Stimulated activated CD4-positive, alpha-beta T cell treated with anti-CD3 and anti-CD28 coated beads, Interleukin-1b, Interleukin-23, amount 100 ng/mL, for 4 hours (primary cell): Measurements from ENCODE around the gene TMEM38B.
"Not testable (repeated sequence)": the region's sequence is repeated elsewhere in the genome, so short reads cannot be mapped to it uniquely, and the experiment has no call there.

Experiments
- DNase-seq, 2 donors: peaks; one replicate each; pipeline ENCODE4 v3.0.0-alpha.2; 2020; ENCODE audit warnings: low read depth in 2 of 2

TMEM38B gene

DNA sequence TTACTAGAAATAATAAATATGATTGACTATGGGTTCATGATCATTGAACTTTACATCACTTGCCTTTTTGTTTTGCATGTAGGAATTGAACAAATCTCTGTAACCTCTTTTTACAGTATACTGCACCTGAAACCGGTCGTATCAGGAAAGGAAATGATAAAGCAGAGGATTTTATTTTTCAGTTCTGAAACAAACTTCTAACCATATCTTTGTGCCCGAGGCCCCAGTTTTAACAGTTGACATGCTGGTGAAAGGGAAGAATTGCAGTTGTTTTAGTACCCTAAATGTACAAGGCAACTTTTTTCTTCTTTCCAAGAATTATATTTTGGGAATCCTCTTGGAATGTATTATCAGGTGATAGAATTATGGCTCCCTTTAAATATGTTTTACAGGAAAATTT lies 27.8 kb downstream of the TMEM38B start:
- DNase-seq: no peak

GRCh38 chr9:105725370-105725769 lies 31.0 kb downstream of the TMEM38B start:
- no peak for DNase-seq

DNA sequence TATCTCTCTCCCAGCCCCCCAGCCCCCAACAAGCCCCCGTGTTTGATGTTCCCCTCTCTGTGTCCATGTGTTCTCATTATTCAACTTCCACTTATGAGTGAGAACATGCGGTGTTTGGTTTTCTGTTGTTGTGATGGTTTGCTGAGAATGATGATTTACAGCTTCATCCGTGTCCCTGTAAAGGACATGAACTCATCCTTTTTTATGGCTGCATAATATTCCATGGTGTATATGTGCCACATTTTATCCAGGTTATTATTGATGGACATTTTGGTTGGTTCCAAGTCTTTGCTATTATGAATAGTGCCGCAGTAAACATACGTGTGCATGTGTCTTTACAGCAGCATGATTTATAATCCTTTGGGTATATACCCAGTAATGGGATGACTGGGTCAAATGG lies 33.9 kb downstream of the TMEM38B start:
- DNase-seq: not testable (repeated sequence)

- not testable (repeated sequence) for DNase-seq
These were observed 37.1 kb downstream of the TMEM38B start for GRCh38 chr9:105731420-105731819.

GRCh38 chr9:105735366-105735765 lies 41.0 kb downstream of the TMEM38B start:
- DNase-seq: no peak

- no peak for DNase-seq
These were observed 42.9 kb downstream of the TMEM38B start for GRCh38 chr9:105737205-105737604.

- DNase-seq: no peak
These were observed 47.7 kb downstream of the TMEM38B start for GRCh38 chr9:105742088-105742487.

DNA sequence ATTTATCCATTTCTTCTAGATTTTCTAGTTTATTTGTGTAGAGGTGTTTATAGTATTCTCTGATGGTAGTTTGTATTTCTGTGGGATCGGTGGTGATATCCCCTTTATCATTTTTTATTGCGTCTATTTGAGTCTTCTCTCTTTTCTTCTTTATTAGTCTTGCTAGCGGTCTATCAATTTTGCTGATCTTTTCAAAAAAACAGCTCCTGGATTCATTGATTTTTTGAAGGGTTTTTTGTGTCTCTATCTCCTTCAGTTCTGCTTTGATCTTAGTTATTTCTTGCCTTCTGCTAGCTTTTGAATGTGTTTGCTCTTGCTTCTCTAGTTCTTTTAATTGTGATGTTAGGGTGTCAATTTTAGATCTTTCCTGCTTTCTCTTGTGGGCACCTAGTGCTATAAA lies 53.0 kb downstream of the TMEM38B start:
- not testable (repeated sequence) for DNase-seq

DNA sequence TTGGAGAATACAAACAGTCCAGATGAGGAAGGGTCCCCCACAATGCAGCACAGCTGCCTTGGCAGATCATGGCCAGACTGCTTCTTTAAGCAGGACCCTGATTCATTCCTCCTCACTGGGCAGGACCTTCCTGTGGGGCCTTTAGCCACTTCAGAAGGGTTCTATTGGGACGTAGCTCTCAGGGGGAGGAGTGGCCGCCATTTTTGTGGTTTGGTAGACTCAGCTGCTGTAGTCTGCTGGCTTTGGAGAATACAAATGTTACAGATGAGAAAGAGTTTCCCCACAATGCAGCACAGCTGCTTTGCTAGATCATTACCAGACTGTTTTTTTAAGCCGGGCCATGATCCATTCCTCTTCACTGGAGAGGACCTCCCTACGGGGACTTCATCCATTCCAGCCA lies 57.4 kb downstream of the TMEM38B start:
- no peak for DNase-seq

DNA sequence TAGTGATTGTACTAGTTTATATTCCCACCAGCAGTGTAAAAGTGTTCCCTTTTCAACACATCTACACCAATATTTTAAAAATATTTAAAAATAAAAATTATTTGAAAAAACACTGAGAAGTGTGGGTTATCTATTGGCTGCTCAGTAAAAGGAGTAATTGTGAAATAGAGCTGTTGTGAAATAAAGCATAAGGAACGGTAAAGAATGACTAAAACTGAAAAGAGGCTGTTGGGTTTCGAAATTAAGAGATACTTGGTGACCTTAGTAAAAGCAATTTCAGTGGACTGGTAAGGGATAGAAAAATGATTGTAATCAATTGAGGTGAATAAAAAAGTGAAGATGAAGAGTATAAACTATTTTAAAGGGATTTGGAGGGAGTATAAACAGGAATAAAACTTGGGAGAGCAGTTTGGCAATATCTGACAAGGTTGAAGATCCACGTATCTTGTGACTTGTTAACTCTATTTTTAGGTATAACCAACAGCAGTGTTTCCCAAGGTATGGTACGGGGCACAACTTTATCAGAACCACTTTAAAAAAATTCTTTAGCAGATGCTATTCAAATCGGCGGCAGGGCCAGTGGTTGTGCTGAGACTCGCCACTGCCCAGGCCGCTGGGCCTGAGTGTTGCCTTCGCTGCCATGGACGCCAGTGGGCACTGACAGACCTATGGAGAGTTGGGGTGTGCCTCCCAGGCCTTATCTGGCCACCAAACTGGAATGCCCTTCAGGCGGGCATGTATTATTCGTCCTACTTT lies 63.3 kb downstream of the TMEM38B start:
- DNase-seq: no peak

- no peak for DNase-seq
These were observed 65.7 kb downstream of the TMEM38B start for GRCh38 chr9:105760053-105760452.

GRCh38 chr9:105782561-105783494 lies 88.5 kb downstream of the TMEM38B start:
- not testable (repeated sequence) for DNase-seq

DNA sequence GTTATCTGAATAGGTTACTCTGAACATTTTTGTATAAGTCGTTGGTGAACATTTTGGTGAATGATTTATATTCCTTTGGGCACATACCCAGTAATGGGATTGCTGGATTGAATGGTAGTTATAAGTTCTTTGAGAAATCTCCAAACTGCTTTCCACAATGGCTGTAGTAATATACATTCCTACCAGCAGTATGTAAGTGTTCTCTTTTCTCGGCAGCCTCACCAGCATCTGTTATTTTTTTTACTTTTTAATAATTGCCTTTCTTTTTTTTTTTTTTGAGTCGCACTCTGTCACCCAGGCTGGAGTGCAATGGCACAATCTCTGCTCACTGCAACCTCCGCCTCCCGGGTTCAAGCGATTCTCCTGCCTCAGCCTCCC lies 89.1 kb downstream of the TMEM38B start:
- DNase-seq: not testable (repeated sequence)

DNA sequence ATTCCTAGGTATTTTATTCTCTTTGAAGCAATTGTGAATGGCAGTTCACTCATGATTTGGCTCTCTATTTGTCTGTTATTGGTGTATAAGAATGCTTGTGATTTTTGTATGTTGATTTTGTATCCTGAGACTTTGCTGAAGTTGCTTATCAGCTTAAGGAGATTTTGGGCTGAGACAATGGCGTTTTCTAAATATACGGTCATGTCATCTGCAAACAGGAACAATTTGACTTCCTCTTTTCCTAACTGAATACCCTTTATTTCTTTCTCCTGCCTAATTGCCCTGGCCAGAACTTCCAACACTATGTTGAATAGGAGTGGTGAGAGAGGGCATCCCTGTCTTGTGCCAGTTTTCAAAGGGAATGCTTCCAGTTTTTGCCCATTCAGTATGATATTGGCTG lies 92.5 kb downstream of the TMEM38B start:
- not testable (repeated sequence) for DNase-seq

DNA sequence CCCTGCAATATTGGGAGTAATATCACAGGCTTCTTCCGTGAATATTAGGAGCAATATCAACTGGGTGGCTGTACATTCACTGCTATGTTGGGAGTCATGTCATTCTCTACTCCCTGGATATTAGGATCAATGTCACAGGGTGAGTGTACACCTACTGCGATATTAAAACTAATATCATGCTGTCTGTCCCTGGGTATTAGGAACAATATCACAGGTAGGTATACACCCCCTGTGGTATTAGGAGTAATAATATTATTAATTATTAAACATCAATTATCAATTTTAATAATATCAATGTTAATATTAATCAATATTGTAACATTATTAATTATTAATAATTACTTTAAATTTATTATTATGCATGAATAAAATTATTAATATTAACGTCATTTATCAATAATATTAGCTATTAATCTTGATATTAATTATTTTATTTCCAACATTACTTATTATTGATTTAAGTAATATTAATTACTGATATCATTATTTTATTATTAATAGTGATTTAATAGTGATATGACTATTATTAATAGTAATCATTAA lies 121.9 kb downstream of the TMEM38B start:
- DNase-seq: no peak

- no peak for DNase-seq
These were observed 122.6 kb downstream of the TMEM38B start for GRCh38 chr9:105816981-105817380.

DNA sequence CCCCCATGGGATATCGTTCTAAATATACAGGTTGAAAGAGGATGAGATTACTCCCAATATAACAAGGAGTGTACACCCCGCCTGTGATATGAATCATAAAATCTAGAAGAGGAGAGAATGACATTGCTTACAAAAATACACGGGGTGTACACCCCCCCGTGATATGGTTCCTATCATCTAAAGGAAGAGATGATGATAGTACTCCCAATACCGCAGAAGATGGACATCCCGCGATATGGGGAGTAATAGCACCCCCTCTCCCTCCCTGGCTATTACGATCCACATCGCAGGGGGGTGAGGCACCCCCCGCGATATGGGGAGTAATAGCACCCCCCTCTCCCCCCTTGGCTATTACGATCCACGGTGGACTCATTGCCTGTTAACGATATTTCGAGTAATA lies 124.6 kb downstream of the TMEM38B start:
- no peak for DNase-seq

GRCh38 chr9:105822814-105823213 lies 128.5 kb downstream of the TMEM38B start:
- no peak for DNase-seq
